Activated B cell treated with CpG ODN at 0.5 μM for 24 hours (primary cell): ENCODE results near the gene PDIK1L. TPM values are rescaled to one million over a fixed set of nuclear protein-coding genes. Genes with fewer than 3 reads are reported as not detected.

Source experiments
- ATAC-seq: fragments of 200-7000 bp; cut with Tn5 transposase; one replicate; pipeline ENCODE4 v1.10.0; 2021; ENCODE audit warnings: low read depth, mild to moderate bottlenecking, moderate library complexity
- CTCF ChIA-PET: fragments of 350-600 bp; sonication (Branson Sonifier 250); formaldehyde crosslinking; loops from one replicate; lab custom pipeline; 2021; ENCODE audit warnings: antibody characterized with exemption; lab: Charles Lee
- POLR2A ChIA-PET: fragments of 350-600 bp; sonication (Branson Sonifier 250); formaldehyde crosslinking; loops from one replicate; lab custom pipeline; 2021; ENCODE audit warnings: antibody characterized with exemption; lab: Charles Lee
- DNase-seq: peaks from one replicate; pipeline ENCODE4 v3.0.0; 2022
- H3K27ac Mint-ChIP-seq: one replicate; pipeline ENCODE4 v1.8.0; 2020; ENCODE audit warnings: mixed read lengths
- H3K27me3 Mint-ChIP-seq: one replicate; pipeline ENCODE4 v1.8.0; 2021; ENCODE audit warnings: mixed read lengths
- H3K36me3 Mint-ChIP-seq: one replicate; pipeline ENCODE4 v1.8.0; 2021; ENCODE audit warnings: low read depth, mixed read lengths
- H3K4me1 Mint-ChIP-seq: one replicate; pipeline ENCODE4 v1.8.0; 2021; ENCODE audit warnings: mixed read lengths
- H3K4me3 Mint-ChIP-seq: one replicate; pipeline ENCODE4 v1.8.0; 2020; ENCODE audit warnings: mild to moderate bottlenecking, mixed read lengths
- H3K9me3 Mint-ChIP-seq: one replicate; pipeline ENCODE4 v1.8.0; 2020; ENCODE audit warnings: mixed read lengths
- CTCF ChIP-seq: fragments of 200-600 bp; IDR thresholded peaks from one replicate; pipeline ENCODE4 v1.8.0; 2022; ENCODE audit warnings: antibody characterized with exemption, mild to moderate bottlenecking
- intact Hi-C: fragments of 100-400 bp; cut with micrococcal nuclease; formaldehyde crosslinking; loops from one replicate; pipeline ENCODE4 v1.15.1; 2024
- total RNA-seq: library from RNA; stranded (reverse); gene quantifications from 2 replicates; pipeline ENCODE4 v1.2.3, GENCODE V29; 2022

Gene PDIK1L
- total RNA-seq, 1 donor from 2014 or later = 10.5 TPM

- ATAC-seq (no peak), DNase-seq (no peak)
- Mint-ChIP-seq H3K36me3 (no peaks in the 10 kb centered on the region), H3K27ac (no peak overlapping the region), H3K4me3 (no peak overlapping the region), H3K9me3 (no peaks in the 10 kb centered on the region), H3K4me1 (no peaks in the 10 kb centered on the region), H3K27me3 (peaks cover 25% of the 10 kb centered on the region)
- TF ChIP-seq CTCF = no peak
- CTCF ChIA-PET = interaction anchor here (0.6 to 1.3 kb wide), 2 partner anchors 337 to 340 kb away, joined by 3 to 5 read pairs; no protein-coding TSS in a partner anchor
- POLR2A ChIA-PET = no interaction called here
- intact Hi-C loops = no loop called here
Observed at GRCh38 chr1:26079960-26080814, 31.4 kb upstream of the PDIK1L start.

DNA sequence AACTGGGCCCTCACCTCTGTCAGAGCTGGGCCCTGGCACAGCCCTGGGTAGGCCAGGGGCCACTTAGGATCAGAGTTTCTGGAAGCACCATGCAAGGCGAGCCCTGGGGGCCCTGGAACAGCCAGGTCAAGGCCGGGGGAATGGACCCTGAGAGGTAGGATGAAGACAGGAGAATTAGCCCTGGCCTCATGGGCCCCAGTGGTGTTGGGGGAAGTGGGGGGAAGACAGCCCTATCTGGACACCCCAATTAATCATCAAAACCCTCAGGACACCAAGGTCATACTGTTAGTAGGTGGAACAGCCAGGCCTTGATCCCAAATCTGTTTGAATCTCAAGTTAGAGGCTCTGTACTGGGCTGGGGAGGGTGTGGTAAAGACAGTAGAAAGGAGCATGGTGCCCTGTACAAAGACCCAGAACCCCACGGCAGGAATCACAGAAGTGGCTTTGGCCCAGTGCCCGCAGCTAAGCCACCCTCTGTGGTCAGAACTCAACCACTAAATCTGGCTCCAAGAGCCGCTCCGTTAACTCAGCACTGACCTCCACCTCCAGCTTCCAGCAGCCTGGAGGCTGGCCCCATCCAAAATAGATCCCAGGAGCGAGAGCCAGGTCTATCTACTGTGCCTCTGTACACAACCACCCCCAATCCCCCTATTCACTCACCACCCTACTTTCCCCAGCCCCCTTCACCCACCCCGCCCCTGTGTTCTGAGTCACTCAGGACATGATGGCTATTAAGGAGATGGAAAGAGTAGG lies 30.2 kb upstream of the PDIK1L start:
- ATAC-seq (no peak), DNase-seq (no peak)
- no peak for TF ChIP-seq CTCF
- intact Hi-C loops = no loop called here
- ChIA-PET CTCF (interaction anchor here (1.3 kb wide), 1 partner anchor 336 kb away, joined by 3 read pairs; no protein-coding TSS in a partner anchor), POLR2A (no interaction called here)
- Mint-ChIP-seq H3K4me1 (no peaks in the 10 kb centered on the region), H3K4me3 (no peak overlapping the region), H3K27me3 (peaks cover 24% of the 10 kb centered on the region), H3K27ac (no peak overlapping the region), H3K9me3 (no peaks in the 10 kb centered on the region), H3K36me3 (no peaks in the 10 kb centered on the region)

GRCh38 chr1:26082020-26082350 lies 29.6 kb upstream of the PDIK1L start:
- intact Hi-C loops = no loop called here
- H3K27ac Mint-ChIP-seq = no peak overlapping the region
- ChIA-PET POLR2A (no interaction called here), CTCF (no interaction called here)
- H3K36me3 Mint-ChIP-seq = no peaks in the 10 kb centered on the region
- H3K4me3 Mint-ChIP-seq = no peak overlapping the region
- no peak for TF ChIP-seq CTCF
- peaks cover 21% of the 10 kb centered on the region for H3K27me3 Mint-ChIP-seq
- DNase-seq (no peak), ATAC-seq (no peak)
- H3K9me3 Mint-ChIP-seq = no peaks in the 10 kb centered on the region
- no peaks in the 10 kb centered on the region for H3K4me1 Mint-ChIP-seq

DNA sequence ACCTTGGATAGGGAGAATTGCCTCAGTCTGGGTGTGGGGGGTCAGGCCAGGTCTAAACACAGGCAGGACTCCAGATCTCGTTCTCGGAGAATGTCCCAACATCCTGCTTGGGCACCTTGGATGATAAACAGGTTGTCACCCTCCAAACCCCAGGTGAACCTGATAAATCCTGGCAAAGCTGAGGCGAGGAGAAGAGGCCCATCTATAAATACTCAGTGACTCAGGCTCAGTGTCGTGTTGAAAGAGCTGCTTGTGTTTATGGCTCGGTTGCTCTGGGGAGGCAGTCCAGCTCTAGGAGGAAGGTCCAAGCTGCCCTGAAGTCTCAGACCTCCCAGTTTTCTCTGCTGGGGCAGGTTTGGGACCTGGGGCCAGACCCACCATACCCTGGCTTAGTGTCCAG lies 28.4 kb upstream of the PDIK1L start:
- no peak for TF ChIP-seq CTCF
- H3K36me3 Mint-ChIP-seq = no peaks in the 10 kb centered on the region
- H3K4me3 Mint-ChIP-seq = no peak overlapping the region
- DNase-seq (no peak), ATAC-seq (no peak)
- POLR2A ChIA-PET = no interaction called here
- no peak overlapping the region for H3K27ac Mint-ChIP-seq
- no peaks in the 10 kb centered on the region for H3K9me3 Mint-ChIP-seq
- CTCF ChIA-PET = no interaction called here
- intact Hi-C loops = no loop called here
- H3K4me1 Mint-ChIP-seq = no peaks in the 10 kb centered on the region
- peaks cover 16% of the 10 kb centered on the region for H3K27me3 Mint-ChIP-seq

DNA sequence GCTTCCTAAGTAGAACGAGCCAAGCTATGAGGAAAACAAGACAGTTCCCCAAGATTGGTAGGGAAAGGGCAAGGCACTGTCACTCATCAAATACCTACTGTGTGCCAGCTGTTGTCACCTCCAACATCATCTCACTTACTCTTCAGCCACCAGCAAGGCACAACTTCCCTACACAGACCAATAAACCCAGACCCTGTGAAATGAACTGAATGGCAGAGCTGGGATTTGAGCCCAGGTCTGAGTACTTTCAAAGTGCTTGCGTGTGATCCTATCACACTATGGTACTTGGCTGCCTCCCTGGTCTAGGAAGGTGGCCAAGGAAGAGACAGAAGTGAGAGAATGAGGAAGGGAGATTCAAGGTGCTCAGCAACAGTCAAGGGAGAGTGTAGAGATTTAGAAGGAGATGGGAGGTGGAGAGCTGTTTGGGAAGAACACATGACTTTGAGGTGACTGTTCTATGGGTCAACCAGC lies 27.5 kb upstream of the PDIK1L start:
- Mint-ChIP-seq H3K4me1 (no peaks in the 10 kb centered on the region), H3K4me3 (no peak overlapping the region), H3K27ac (no peak overlapping the region), H3K36me3 (no peaks in the 10 kb centered on the region), H3K27me3 (peaks cover 17% of the 10 kb centered on the region), H3K9me3 (no peaks in the 10 kb centered on the region)
- ChIA-PET CTCF (no interaction called here), POLR2A (no interaction called here)
- no peak for ATAC-seq
- no peak for TF ChIP-seq CTCF
- no peak for DNase-seq
- intact Hi-C loops = no loop called here
